Keratinocyte (primary cell): ENCODE data around the gene IFNAR2. TPM values are rescaled to one million over a fixed set of nuclear protein-coding genes. Genes with fewer than 3 reads are reported as not detected.

Source experiments
- DNase-seq: peaks from one replicate; pipeline ENCODE4 v3.0.0-alpha.2; 2011; ENCODE audit warnings: low read depth, missing footprints, low spot score
- FAIRE-seq: peaks from 2 replicates; lab custom pipeline; 2011; peaks lifted over from hg19 to GRCh38; lab: Jason Lieb, UNC
- H2AFZ ChIP-seq: 2 replicates; pipeline ENCODE4 v1.6.0; 2012; ENCODE audit warnings: low read length, control low read depth, inconsistent platforms; ENCODE audit not compliant: control insufficient read depth
- H3K27ac ChIP-seq: 2 replicates; pipeline ENCODE4 v1.5.1; 2011; ENCODE audit warnings: low read length; ENCODE audit not compliant: control insufficient read depth, insufficient read depth
- H3K27me3 ChIP-seq: 3 replicates; pipeline ENCODE4 v1.6.0; 2011; ENCODE audit warnings: low read length; ENCODE audit not compliant: control insufficient read depth, insufficient read depth; ENCODE audit errors: extremely low read depth
- H3K36me3 ChIP-seq, 2 experiments: 2 replicates in 1 of 2; 3 replicates in 1 of 2; pipeline ENCODE4 v1.5.1; 2011; ENCODE audit warnings: low read length in 2 of 2, mild to moderate bottlenecking in 1 of 2; ENCODE audit not compliant: control insufficient read depth in 2 of 2, insufficient read depth in 2 of 2; ENCODE audit errors: extremely low read depth in 1 of 2
- H3K4me1 ChIP-seq: 3 replicates; pipeline ENCODE4 v1.5.1; 2011; ENCODE audit warnings: low read length; ENCODE audit not compliant: control insufficient read depth, insufficient read depth; ENCODE audit errors: extremely low read depth
- H3K4me2 ChIP-seq: 3 replicates; pipeline ENCODE4 v1.6.0; 2011; ENCODE audit warnings: low read depth, low read length; ENCODE audit not compliant: control insufficient read depth, insufficient read depth; ENCODE audit errors: extremely low read depth
- H3K4me3 ChIP-seq, 3 experiments: fragments of 200-600 bp in 1 of 3; sonication (generic) in 1 of 3; 2 replicates in 2 of 3; 3 replicates in 1 of 3; pipeline ENCODE4 v1.5.1; 2011 to 2016; ENCODE audit warnings: low read length in 3 of 3, mild to moderate bottlenecking in 3 of 3, control low read depth in 2 of 3, inconsistent platforms in 1 of 3, low read depth in 1 of 3, mixed read lengths in 1 of 3, mixed run types in 1 of 3, moderate library complexity in 1 of 3; ENCODE audit not compliant: control insufficient read depth in 2 of 3, insufficient read depth in 2 of 3; ENCODE audit errors: extremely low read depth in 1 of 3
- H3K79me2 ChIP-seq: 2 replicates; pipeline ENCODE4 v1.6.0; 2012; ENCODE audit warnings: low read length; ENCODE audit not compliant: control insufficient read depth, insufficient read depth
- H3K9ac ChIP-seq: 3 replicates; pipeline ENCODE4 v1.6.0; 2011; ENCODE audit warnings: low read length; ENCODE audit not compliant: control insufficient read depth, insufficient read depth; ENCODE audit errors: extremely low read depth
- H3K9me1 ChIP-seq: 3 replicates; pipeline ENCODE4 v1.6.0; 2011; ENCODE audit warnings: low read length; ENCODE audit not compliant: control insufficient read depth, insufficient read depth; ENCODE audit errors: extremely low read depth
- H3K9me3 ChIP-seq: 2 replicates; pipeline ENCODE4 v1.5.1; 2012; ENCODE audit warnings: low read depth, low read length; ENCODE audit not compliant: control insufficient read depth
- H4K20me1 ChIP-seq: 3 replicates; pipeline ENCODE4 v1.6.0; 2011; ENCODE audit warnings: low read length; ENCODE audit not compliant: control insufficient read depth, insufficient read depth; ENCODE audit errors: extremely low read depth
- EZH2 ChIP-seq: IDR thresholded peaks from one replicate; pipeline ENCODE4 v1.6.1; 2012; ENCODE audit warnings: inconsistent platforms, mild to moderate bottlenecking, low read length, moderate library complexity
- dilution Hi-C: fragments of 300-500 bp; cut with MboI; formaldehyde crosslinking; loops from one replicate; pipeline ENCODE4 v1.7.0; 2020; ENCODE audit warnings: low sequenced_read_pairs; ENCODE audit not compliant: extremely low pct_ligation_motif_present
- polyA plus RNA-seq, 5 experiments: library from polyadenylated mRNA; depleted of rRNA in 3 of 5; stranded (reverse) in 3 of 5; stranded (forward) in 1 of 5; unstranded in 1 of 5; fragments of >200 nt; gene quantifications; 1 replicate in 1 of 5; 2 replicates in 3 of 5; 3 replicates in 1 of 5; pipeline versions ENCODE4 v1.2.1 to v1.2.3, GENCODE V29; 2011 to 2012; ENCODE audit warnings: missing spikeins in 2 of 5, low read depth in 1 of 5, low replicate concordance in 1 of 5
- TF ChIP-seq, protein P1 (sequence below), 3 experiments: IDR thresholded peaks in 1 of 3; conservative IDR thresholded peaks in 1 of 3; optimal IDR thresholded peaks in 1 of 3; 2 replicates in 2 of 3; 3 replicates in 1 of 3; pipeline versions ENCODE3 to v1.5.1; 2011; ENCODE audit warnings: low read length in 3 of 3, mild to moderate bottlenecking in 3 of 3, moderate library complexity in 2 of 3, control low read depth in 1 of 3, inconsistent platforms in 1 of 3; ENCODE audit not compliant: insufficient read depth in 2 of 3; ENCODE audit errors: extremely low read depth in 1 of 3

The IFNAR2 gene
- polyA plus RNA-seq, 1 donor (not counting 4 experiments of a cell fraction or from before 2014, with no cell fraction given): 23.0 TPM

DNA sequence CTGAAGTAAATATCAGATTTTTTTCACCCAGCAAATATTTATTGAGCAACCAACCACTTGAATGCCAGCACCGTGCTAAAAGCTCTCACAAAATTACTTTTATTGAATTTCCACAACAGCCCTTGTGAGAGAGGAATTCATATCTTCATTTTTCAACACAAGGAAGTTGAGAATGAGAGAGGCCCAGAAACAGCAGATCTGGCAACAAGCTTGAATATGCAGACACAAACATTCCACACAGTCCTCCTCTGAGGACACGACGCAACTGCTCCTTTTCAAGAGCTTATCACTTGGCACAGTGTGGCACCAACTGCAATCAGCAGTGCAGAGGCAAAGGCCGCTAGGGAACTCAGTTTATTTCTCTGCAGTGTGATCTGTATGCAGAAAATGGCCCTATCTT, 32.2 kb upstream of the IFNAR2 start:
- dilution Hi-C loops: no loop called here
- no peak overlapping the region for H2AFZ ChIP-seq
- H3K4me3 ChIP-seq: no peak overlapping the region
- TF ChIP-seq, protein P1, sequence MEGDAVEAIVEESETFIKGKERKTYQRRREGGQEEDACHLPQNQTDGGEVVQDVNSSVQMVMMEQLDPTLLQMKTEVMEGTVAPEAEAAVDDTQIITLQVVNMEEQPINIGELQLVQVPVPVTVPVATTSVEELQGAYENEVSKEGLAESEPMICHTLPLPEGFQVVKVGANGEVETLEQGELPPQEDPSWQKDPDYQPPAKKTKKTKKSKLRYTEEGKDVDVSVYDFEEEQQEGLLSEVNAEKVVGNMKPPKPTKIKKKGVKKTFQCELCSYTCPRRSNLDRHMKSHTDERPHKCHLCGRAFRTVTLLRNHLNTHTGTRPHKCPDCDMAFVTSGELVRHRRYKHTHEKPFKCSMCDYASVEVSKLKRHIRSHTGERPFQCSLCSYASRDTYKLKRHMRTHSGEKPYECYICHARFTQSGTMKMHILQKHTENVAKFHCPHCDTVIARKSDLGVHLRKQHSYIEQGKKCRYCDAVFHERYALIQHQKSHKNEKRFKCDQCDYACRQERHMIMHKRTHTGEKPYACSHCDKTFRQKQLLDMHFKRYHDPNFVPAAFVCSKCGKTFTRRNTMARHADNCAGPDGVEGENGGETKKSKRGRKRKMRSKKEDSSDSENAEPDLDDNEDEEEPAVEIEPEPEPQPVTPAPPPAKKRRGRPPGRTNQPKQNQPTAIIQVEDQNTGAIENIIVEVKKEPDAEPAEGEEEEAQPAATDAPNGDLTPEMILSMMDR (optimal IDR thresholded peaks at IDR 0.05 in 1 of 3, IDR thresholded peaks at IDR 0.05 in 1 of 3, conservative IDR thresholded peaks at IDR 0.05 in 1 of 3; ENCODE audit: extremely low read depth in 1 of 3, insufficient read depth in 2 of 3, low read length in 3 of 3): no peak
- no peak for TF ChIP-seq EZH2
- no peak overlapping the region for H3K4me2 ChIP-seq
- no peaks in the 10 kb centered on the region for H3K36me3 ChIP-seq
- H3K9me1 ChIP-seq: no peaks in the 10 kb centered on the region
- H3K79me2 ChIP-seq: no peaks in the 10 kb centered on the region
- FAIRE-seq (no peak), DNase-seq (no peak)
- H3K9ac ChIP-seq: no peak overlapping the region
- no peaks in the 10 kb centered on the region for H3K9me3 ChIP-seq
- H4K20me1 ChIP-seq: no peaks in the 10 kb centered on the region
- H3K4me1 ChIP-seq: peaks cover 3% of the 10 kb centered on the region
- no peaks in the 10 kb centered on the region for H3K27me3 ChIP-seq
- H3K27ac ChIP-seq: no peak overlapping the region

DNA sequence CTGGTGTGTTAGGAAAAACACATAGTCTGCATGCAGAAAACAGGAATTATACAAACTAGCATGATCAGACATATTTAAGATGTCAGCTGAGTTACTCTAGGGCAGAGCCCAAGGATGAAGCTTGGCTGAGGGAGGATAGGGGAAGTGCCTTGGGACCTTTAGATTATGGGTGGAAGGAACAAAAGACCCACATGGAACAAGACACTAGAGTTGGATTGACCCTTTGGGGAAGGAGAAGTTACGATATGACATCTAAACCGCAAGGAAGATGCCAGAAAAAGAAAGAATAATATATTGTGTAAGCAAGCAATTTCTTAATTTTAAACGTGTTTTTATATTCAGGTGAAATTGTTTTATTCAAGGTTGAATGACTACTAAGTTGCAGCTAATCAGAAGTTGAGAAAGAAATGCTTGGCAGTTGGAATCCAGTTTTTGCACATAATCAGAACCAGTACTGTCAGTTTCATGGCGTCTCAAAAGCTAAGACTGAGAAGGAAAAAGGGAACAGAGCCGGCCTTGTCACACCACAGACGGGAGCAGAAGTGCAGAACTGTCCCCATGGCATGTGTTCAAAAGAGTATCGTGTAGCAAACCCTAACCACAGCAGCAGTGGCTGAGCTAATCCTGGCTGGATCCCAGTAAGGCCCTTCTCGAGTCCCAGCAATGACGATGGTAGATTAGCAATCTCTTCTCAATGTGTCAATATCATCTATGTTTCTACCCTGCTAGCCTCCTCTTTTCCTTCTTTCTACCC, 31.2 kb upstream of the IFNAR2 start:
- Histone ChIP-seq H3K79me2 (no peaks in the 10 kb centered on the region), H3K9me3 (no peaks in the 10 kb centered on the region), H4K20me1 (no peaks in the 10 kb centered on the region), H3K4me1 (peaks cover 11% of the 10 kb centered on the region), H3K9ac (no peak overlapping the region), H3K27ac (no peak overlapping the region), H3K4me2 (no peak overlapping the region), H3K27me3 (no peaks in the 10 kb centered on the region), H2AFZ (no peak overlapping the region), H3K36me3 (no peaks in the 10 kb centered on the region), H3K9me1 (no peaks in the 10 kb centered on the region), H3K4me3 (no peak overlapping the region)
- dilution Hi-C loops: no loop called here
- TF ChIP-seq, protein P1 (optimal IDR thresholded peaks at IDR 0.05 in 1 of 3, IDR thresholded peaks at IDR 0.05 in 1 of 3, conservative IDR thresholded peaks at IDR 0.05 in 1 of 3; ENCODE audit: extremely low read depth in 1 of 3, insufficient read depth in 2 of 3, low read length in 3 of 3): no peak
- no peak for TF ChIP-seq EZH2
- DNase-seq (no peak), FAIRE-seq (no peak)
